HEK293 (cell line): Measurements from ENCODE around the gene KIF25.

Experiments
- CTCF ChIA-PET: fragments of 350-600 bp; formaldehyde crosslinking; extraction: SDS; loops from one replicate; lab custom pipeline; 2021; ENCODE audit warnings: antibody characterized with exemption; lab: Yijun Ruan, JAX
- POLR2A ChIA-PET: fragments of 300-600 bp; formaldehyde crosslinking; extraction: SDS; loops from one replicate; lab custom pipeline; 2020; ENCODE audit warnings: antibody characterized with exemption, inconsistent platforms; lab: Yijun Ruan, JAX
- H3K27ac ChIP-seq: fragments of 200-500 bp; sonication (Bioruptor generic); 2 replicates; pipeline ENCODE4 v1.5.1; 2014; ENCODE audit warnings: low read depth, low read length, control low read depth, inconsistent platforms; ENCODE audit errors: extremely low read depth
- H3K36me3 ChIP-seq, 2 experiments: fragments of 200-500 bp in 1 of 2; sonication (Bioruptor generic) in 1 of 2; 1 replicate in 1 of 2; 2 replicates in 1 of 2; pipeline ENCODE4 v1.5.1; 2014 to 2017; ENCODE audit warnings: inconsistent platforms in 2 of 2, low read length in 2 of 2; ENCODE audit not compliant: control insufficient read depth in 2 of 2, insufficient read depth in 1 of 2
- H3K4me1 ChIP-seq: fragments of 200-500 bp; sonication (Bioruptor generic); 2 replicates; pipeline ENCODE4 v1.5.1; 2014; ENCODE audit warnings: mild to moderate bottlenecking, low read length, inconsistent platforms; ENCODE audit not compliant: control insufficient read depth, insufficient read depth
- H3K4me3 ChIP-seq: 2 replicates; pipeline ENCODE4 v1.5.1; 2011; ENCODE audit warnings: low read depth, mild to moderate bottlenecking, control low read depth, low read length, moderate library complexity
- H3K9me3 ChIP-seq: fragments of 200-500 bp; sonication (Bioruptor generic); 2 replicates; pipeline ENCODE4 v1.5.1; 2014; ENCODE audit warnings: low read depth, low read length, inconsistent platforms; ENCODE audit not compliant: control insufficient read depth, insufficient read depth
- GLI2 ChIP-seq: fragments of 450-650 bp; formaldehyde crosslinking; IDR thresholded peaks from 2 replicates; pipeline ENCODE4; 2017; ENCODE audit warnings: missing biosample characterization, missing genetic modification characterization, low read depth, borderline replicate concordance
- KLF7 ChIP-seq: fragments of 450-650 bp; formaldehyde crosslinking; IDR thresholded peaks from 2 replicates; pipeline ENCODE4 v1.5.1; 2016; ENCODE audit warnings: missing biosample characterization, missing genetic modification characterization, borderline replicate concordance
- KLF9 ChIP-seq: fragments of 450-650 bp; formaldehyde crosslinking; IDR thresholded peaks from 2 replicates; pipeline ENCODE4 v1.5.1; 2016; ENCODE audit warnings: missing biosample characterization, missing genetic modification characterization, low read depth
- PRDM6 ChIP-seq: fragments of 450-650 bp; formaldehyde crosslinking; IDR thresholded peaks from 2 replicates; pipeline ENCODE4 v1.5.1; 2017; ENCODE audit warnings: missing biosample characterization, missing genetic modification characterization
- SCRT2 ChIP-seq: fragments of 450-650 bp; formaldehyde crosslinking; IDR thresholded peaks from 2 replicates; pipeline ENCODE4 v1.5.1; 2016; ENCODE audit warnings: missing biosample characterization, missing genetic modification characterization
- ZIC2 ChIP-seq: fragments of 450-650 bp; formaldehyde crosslinking; IDR thresholded peaks from 2 replicates; pipeline ENCODE4 v1.5.1; 2016; ENCODE audit warnings: missing biosample characterization, missing genetic modification characterization
- ZNF449 ChIP-seq: fragments of 450-650 bp; formaldehyde crosslinking; IDR thresholded peaks from 2 replicates; pipeline ENCODE4 v1.5.1; 2017; ENCODE audit warnings: missing biosample characterization, mild to moderate bottlenecking, missing genetic modification characterization, moderate library complexity
- ZNF48 ChIP-seq: fragments of 450-650 bp; formaldehyde crosslinking; IDR thresholded peaks from 2 replicates; pipeline ENCODE4 v1.5.1; 2016; ENCODE audit warnings: missing biosample characterization, missing genetic modification characterization
- ZNF521 ChIP-seq: fragments of 450-650 bp; formaldehyde crosslinking; IDR thresholded peaks from 2 replicates; pipeline ENCODE4 v1.5.1; 2017; ENCODE audit warnings: missing biosample characterization, mild to moderate bottlenecking, missing genetic modification characterization
- ZNF580 ChIP-seq: fragments of 450-650 bp; formaldehyde crosslinking; IDR thresholded peaks from 2 replicates; pipeline ENCODE4 v1.5.1; 2016; ENCODE audit warnings: missing biosample characterization, missing genetic modification characterization
- ZNF645 ChIP-seq: fragments of 450-650 bp; formaldehyde crosslinking; IDR thresholded peaks from 2 replicates; pipeline ENCODE4; 2016; ENCODE audit warnings: missing biosample characterization, missing genetic modification characterization
- ZNF677 ChIP-seq: fragments of 450-650 bp; IDR thresholded peaks from 2 replicates; pipeline ENCODE4 v1.5.0; 2018; ENCODE audit warnings: missing biosample characterization, mild to moderate bottlenecking, missing genetic modification characterization, moderate library complexity
- ZNF747 ChIP-seq: fragments of 450-650 bp; formaldehyde crosslinking; IDR thresholded peaks from 2 replicates; pipeline ENCODE4 v1.5.1; 2016; ENCODE audit warnings: missing biosample characterization, missing genetic modification characterization

The KIF25 gene

GRCh38 chr6:168050881-168051586 is 53.6 kb downstream of the KIF25 start:
- TF ChIP-seq ZNF747 (tag by site-specific recombination) (no peak), ZNF449 (no peak), KLF7 (tag by site-specific recombination) (no peak), ZNF580 (tag by site-specific recombination) (no peak), PRDM6 (tag by site-specific recombination) (no peak), KLF9 (peak; percentile 39; the same call in 1 of the 2 replicates), ZNF521 (tag by site-specific recombination) (no peak)
- Histone ChIP-seq H3K4me1 (no peaks in the 10 kb centered on the region), H3K36me3 (no peaks in the 10 kb centered on the region), H3K27ac (no peak overlapping the region), H3K9me3 (no peaks in the 10 kb centered on the region), H3K4me3 (no peak overlapping the region)
- ChIA-PET CTCF (no interaction called here), POLR2A (no interaction called here)

GRCh38 chr6:168051648-168052047 is 54.2 kb downstream of the KIF25 start:
- TF ChIP-seq SCRT2: no peak
- no peak for TF ChIP-seq GLI2 (tag by site-specific recombination)
- TF ChIP-seq ZNF677 (tag by site-specific recombination): no peak
- no peak for TF ChIP-seq ZNF48 (tag by site-specific recombination)
- POLR2A ChIA-PET: no interaction called here
- CTCF ChIA-PET: no interaction called here
- Histone ChIP-seq H3K4me3 (no peak overlapping the region), H3K36me3 (no peaks in the 10 kb centered on the region), H3K9me3 (no peaks in the 10 kb centered on the region), H3K4me1 (no peaks in the 10 kb centered on the region), H3K27ac (no peak overlapping the region)

GRCh38 chr6:168052291-168052891 is 54.9 kb downstream of the KIF25 start:
- no peaks in the 10 kb centered on the region for H3K9me3 ChIP-seq
- ChIA-PET CTCF (interaction anchor here (0.7 to 1.0 kb wide), 2 partner anchors 19 to 400 kb away, joined by 3 to 5 read pairs; no protein-coding TSS in a partner anchor), POLR2A (no interaction called here)
- no peak overlapping the region for H3K4me3 ChIP-seq
- H3K27ac ChIP-seq: no peak overlapping the region
- H3K36me3 ChIP-seq: no peaks in the 10 kb centered on the region
- no peaks in the 10 kb centered on the region for H3K4me1 ChIP-seq
- TF ChIP-seq ZNF645: no peak
- TF ChIP-seq ZIC2 (tag by site-specific recombination): peak; percentile 63
